GM21786 (cell line): ENCODE measurements around the gene SURF4.

Experiments
- ATAC-seq: cut with Tn5 transposase; IDR thresholded peaks from one replicate; pipeline ENCODE4 v1.9.1; 2021; ENCODE audit not compliant: unreplicated experiment

The SURF4 gene

GRCh38 chr9:133375116-133375723 is 640 bp downstream of the SURF4 start:
- ATAC-seq = no peak

GRCh38 chr9:133374612-133375115 is 1.2 kb downstream of the SURF4 start:
- no peak for ATAC-seq

GRCh38 chr9:133372144-133372543 is 3.7 kb downstream of the SURF4 start:
- no peak for ATAC-seq

GRCh38 chr9:133371261-133371711 is 4.6 kb downstream of the SURF4 start:
- ATAC-seq = no peak

- no peak for ATAC-seq
Observed at GRCh38 chr9:133370685-133371084, 5.2 kb downstream of the SURF4 start.

GRCh38 chr9:133369933-133370332 is 5.9 kb downstream of the SURF4 start:
- ATAC-seq = no peak

- no peak for ATAC-seq
Observed at GRCh38 chr9:133369422-133369821, 6.4 kb downstream of the SURF4 start.

GRCh38 chr9:133368249-133368881 is 7.5 kb downstream of the SURF4 start:
- ATAC-seq = no peak

- no peak for ATAC-seq
Observed at GRCh38 chr9:133367778-133368177, 8.1 kb downstream of the SURF4 start.

GRCh38 chr9:133367221-133367620 is 8.6 kb downstream of the SURF4 start:
- ATAC-seq = no peak

- no peak for ATAC-seq
Observed at GRCh38 chr9:133366435-133366834, 9.4 kb downstream of the SURF4 start.

GRCh38 chr9:133362359-133363044 is 13.4 kb downstream of the SURF4 start:
- no peak for ATAC-seq

- ATAC-seq = no peak
Observed at GRCh38 chr9:133361507-133362092, 14.3 kb downstream of the SURF4 start.

- ATAC-seq = no peak
Observed at GRCh38 chr9:133360400-133361393, 15.2 kb downstream of the SURF4 start.

GRCh38 chr9:133359399-133360175 is 16.3 kb downstream of the SURF4 start:
- ATAC-seq = no peak

GRCh38 chr9:133357656-133358055 is 18.2 kb downstream of the SURF4 start:
- ATAC-seq = no peak

GRCh38 chr9:133356391-133357091 is 19.3 kb downstream of the SURF4 start, which contains the start of the genes SURF1 and SURF2:
Gene SURF1 (minus strand): TSS chr9:133356487. CDS start chr9:133356453, 34 bp downstream.
Gene SURF2 (plus strand): TSS chr9:133356550. CDS start chr9:133356593, 43 bp downstream.
- ATAC-seq = peak; percentile 69

GRCh38 chr9:133355881-133356357 is 19.9 kb downstream of the SURF4 start:
- peak; percentile 35 for ATAC-seq

- ATAC-seq = no peak
Observed at GRCh38 chr9:133354766-133355165, 21.1 kb downstream of the SURF4 start.
